Measurements from ENCODE around the gene FHIP1B.

GRCh38 chr11:6237761-6238302 is 3.4 kb upstream of the FHIP1B start:
- no peak for TF ChIP-seq CTCF (IDR thresholded peaks at IDR 0.05)
- TF ChIP-seq POLR2A (IDR thresholded peaks at IDR 0.05): no peak

Measured in thyroid gland (tissue), 4 donors.